ENCODE results near the gene PPP1CA. TPM values are rescaled to one million over a fixed set of nuclear protein-coding genes. Genes with fewer than 3 reads are reported as not detected.

PPP1CA gene
- total and polyA plus RNA-seq, 7 donors: 72.6 to 191 (median 108) TPM

DNA sequence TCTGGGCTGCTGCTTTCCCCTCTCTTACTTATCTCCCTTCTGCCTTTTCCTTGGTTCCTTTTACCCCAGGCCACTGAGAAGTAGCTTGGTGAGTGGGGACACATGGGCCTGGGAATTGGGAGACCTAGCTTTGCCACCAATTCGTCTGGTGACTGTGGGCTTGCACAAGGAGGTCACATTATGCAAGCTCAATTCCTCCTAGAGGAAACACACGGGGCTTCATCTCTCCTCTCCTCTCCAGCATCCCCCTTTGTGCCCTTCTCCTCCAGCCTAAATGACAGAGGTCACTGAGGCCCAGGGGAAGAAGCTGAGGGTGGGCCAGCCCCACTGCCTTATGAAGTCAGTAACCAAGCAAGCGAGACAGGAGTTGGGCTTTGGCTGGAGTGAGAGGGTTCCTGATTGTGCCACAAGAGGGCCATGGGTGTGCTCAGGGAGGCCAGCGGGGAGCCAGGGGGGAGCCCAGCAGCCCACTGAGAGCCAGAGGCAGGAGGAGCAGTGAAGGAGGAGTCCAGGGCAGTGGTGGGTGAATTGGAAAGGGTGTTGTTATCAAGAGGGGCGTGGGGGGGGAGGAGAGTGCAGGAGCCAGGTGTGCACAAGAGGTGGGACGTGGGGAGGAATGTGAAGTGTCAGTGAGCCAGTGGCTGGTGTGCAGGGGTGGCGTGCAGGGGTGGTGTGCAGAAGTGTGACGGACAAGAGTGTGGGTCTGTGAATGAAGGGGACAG is 30.3 kb downstream of the PPP1CA start:
- no peak overlapping the region for H3K27ac ChIP-seq
- TF ChIP-seq, protein P1, sequence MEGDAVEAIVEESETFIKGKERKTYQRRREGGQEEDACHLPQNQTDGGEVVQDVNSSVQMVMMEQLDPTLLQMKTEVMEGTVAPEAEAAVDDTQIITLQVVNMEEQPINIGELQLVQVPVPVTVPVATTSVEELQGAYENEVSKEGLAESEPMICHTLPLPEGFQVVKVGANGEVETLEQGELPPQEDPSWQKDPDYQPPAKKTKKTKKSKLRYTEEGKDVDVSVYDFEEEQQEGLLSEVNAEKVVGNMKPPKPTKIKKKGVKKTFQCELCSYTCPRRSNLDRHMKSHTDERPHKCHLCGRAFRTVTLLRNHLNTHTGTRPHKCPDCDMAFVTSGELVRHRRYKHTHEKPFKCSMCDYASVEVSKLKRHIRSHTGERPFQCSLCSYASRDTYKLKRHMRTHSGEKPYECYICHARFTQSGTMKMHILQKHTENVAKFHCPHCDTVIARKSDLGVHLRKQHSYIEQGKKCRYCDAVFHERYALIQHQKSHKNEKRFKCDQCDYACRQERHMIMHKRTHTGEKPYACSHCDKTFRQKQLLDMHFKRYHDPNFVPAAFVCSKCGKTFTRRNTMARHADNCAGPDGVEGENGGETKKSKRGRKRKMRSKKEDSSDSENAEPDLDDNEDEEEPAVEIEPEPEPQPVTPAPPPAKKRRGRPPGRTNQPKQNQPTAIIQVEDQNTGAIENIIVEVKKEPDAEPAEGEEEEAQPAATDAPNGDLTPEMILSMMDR (IDR thresholded peaks at IDR 0.05): peak; percentile 28
- peak overlapping the region; percentile 76 for H3K4me3 ChIP-seq
- H3K4me1 ChIP-seq: peaks cover 16% of the 10 kb centered on the region
- intact Hi-C loops (cut with DNase I): no loop called here
- peaks cover 0 to 54% (median 11%) of the 10 kb centered on the region in 3 donors for H3K27me3 ChIP-seq (ENCODE audit: insufficient read depth in 3 of 3, low read length in 2 of 3)
- peak in 2 of 4 donors; percentile 26 to 27 for ATAC-seq
- WGBS, 3 donors: 45 to 69% (median 52%) methylated on average over 8 of the region's 8 CpGs
- DNase-seq: peak in 1 of 2 donors; percentile 41
- H3K36me3 ChIP-seq (ENCODE audit: insufficient read depth in 1 of 2, low read depth in 1 of 2): no peaks in the 10 kb centered on the region
- no peaks in the 10 kb centered on the region for H3K9me3 ChIP-seq

DNA sequence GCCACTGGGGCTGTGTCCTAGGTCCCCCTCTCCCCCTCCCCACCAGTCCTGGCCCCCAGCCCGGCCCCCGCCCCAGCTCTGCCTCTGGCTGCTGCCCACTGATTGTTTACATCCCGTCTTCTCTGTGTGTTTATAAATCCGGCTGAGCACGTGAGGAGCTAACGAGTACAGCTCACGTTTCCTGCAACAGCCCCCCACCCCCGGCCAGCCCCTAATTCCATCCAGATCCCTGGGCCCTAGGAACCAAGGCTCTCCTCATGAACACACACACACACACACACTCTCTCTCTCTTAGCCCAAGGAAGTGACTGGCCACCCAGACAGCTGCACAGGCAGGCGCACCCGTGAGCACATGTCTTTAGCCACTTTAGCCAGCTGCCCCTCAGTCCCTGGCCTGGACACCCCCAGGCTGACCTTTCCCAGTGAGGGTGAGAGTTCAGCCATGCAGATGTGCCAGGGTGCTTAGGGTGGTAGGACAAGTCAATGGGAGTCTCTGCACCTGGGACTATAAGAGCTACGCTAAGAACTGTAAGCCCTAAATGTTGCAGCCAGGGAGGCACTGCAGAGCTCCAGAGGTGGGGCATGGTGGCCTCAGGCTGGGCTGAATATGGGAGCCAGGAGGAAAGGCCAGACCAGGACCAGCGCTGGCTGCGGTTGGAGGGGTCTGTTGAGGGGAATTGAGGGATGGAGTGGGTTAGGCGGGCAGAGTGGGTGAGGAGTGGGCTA is 31.1 kb downstream of the PPP1CA start:
- WGBS, 3 donors: 57 to 60% (median 59%) methylated on average over 14 of the region's 14 CpGs
- no peak for ATAC-seq

DNA sequence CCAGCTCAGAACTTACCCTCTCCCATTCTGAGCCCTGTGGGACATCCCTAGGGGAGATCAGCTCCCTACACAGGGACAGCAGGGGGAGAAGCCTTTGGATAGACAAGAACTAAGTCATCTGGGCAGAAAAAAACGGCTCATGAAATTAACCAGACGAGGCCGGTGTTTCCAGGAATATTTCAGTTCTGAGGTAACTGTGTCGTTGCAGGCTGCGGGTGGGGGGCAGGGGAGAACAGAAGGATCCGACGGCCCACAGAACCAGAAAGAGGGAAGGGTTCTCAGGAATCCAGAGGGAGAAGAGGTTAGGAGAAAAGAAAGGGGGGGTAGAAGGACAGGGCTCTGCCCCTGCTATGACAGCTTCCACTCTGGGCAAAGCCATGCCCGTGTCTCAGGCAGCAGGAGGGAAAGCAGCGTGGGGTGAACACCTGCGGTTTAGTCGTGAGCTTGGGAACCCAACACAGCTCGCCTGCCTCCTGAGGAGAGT is 31.8 kb downstream of the PPP1CA start:
- Histone ChIP-seq H3K27ac (no peak overlapping the region), H3K9me3 (no peaks in the 10 kb centered on the region), H3K36me3 (ENCODE audit: insufficient read depth in 1 of 2, low read depth in 1 of 2) (no peaks in the 10 kb centered on the region), H3K4me3 (no peak overlapping the region), H3K27me3 (ENCODE audit: insufficient read depth in 3 of 3, low read length in 2 of 3) (peaks cover 0 to 51% (median 9%) of the 10 kb centered on the region in 3 donors), H3K4me1 (peaks cover 16% of the 10 kb centered on the region)
- TF ChIP-seq, protein P1 (IDR thresholded peaks at IDR 0.05): no peak
- DNase-seq (no peak), ATAC-seq (no peak)
- 65 to 70% (median 65%) methylated on average over 12 of the region's 12 CpGs for WGBS, 3 donors
- intact Hi-C loops (cut with DNase I): no loop called here

More for the DNA sequence above, 31.1 kb downstream of the PPP1CA start:
- TF ChIP-seq, protein P1 (IDR thresholded peaks at IDR 0.05): no peak
- H3K4me1 ChIP-seq: peaks cover 16% of the 10 kb centered on the region
- no peaks in the 10 kb centered on the region for H3K36me3 ChIP-seq (ENCODE audit: insufficient read depth in 1 of 2, low read depth in 1 of 2)
- no peak overlapping the region for H3K27ac ChIP-seq
- H3K9me3 ChIP-seq: no peaks in the 10 kb centered on the region
- DNase-seq: no peak
- no peak overlapping the region for H3K4me3 ChIP-seq
- intact Hi-C loops (cut with DNase I): no loop called here
- H3K27me3 ChIP-seq (ENCODE audit: insufficient read depth in 3 of 3, low read length in 2 of 3): peaks cover 0 to 53% (median 10%) of the 10 kb centered on the region in 3 donors

DNA sequence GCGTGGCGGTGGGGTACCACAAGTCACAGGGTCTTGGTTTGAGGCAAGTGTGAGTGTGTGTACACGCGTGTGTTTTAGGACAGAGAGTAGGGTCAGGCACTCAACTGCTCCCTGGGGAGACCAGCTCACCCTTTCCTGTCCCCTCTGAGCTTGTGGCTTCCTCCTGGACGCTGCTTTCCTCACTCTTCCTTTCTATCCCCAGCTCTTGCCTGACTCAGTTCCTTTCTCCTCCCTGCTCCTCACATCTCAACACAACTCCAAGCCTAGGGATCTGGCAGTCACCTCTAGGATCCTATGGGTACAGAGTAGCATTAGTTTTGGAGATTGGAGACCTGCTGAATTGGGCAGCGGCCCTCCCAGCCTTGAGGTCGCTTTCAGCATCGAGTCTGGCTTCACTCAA is 32.4 kb downstream of the PPP1CA start:
- 84 to 89% (median 88%) methylated on average over 8 of the region's 8 CpGs for WGBS, 3 donors
- Histone ChIP-seq H3K9me3 (no peaks in the 10 kb centered on the region), H3K4me1 (peaks cover 12% of the 10 kb centered on the region), H3K4me3 (no peak overlapping the region), H3K27ac (no peak overlapping the region), H3K27me3 (ENCODE audit: insufficient read depth in 3 of 3, low read length in 2 of 3) (peaks cover 0 to 46% (median 9%) of the 10 kb centered on the region in 3 donors), H3K36me3 (ENCODE audit: insufficient read depth in 1 of 2, low read depth in 1 of 2) (no peaks in the 10 kb centered on the region)
- TF ChIP-seq, protein P1 (IDR thresholded peaks at IDR 0.05): no peak
- ATAC-seq (no peak), DNase-seq (no peak)
- intact Hi-C loops (cut with DNase I): no loop called here
